GM19099 (cell line): ENCODE results near the gene TM4SF1.

Source experiments
- POLR2A ChIP-seq: IDR thresholded peaks from 3 replicates; pipeline ENCODE4 v1.6.1; 2011; ENCODE audit warnings: low read depth; ENCODE audit not compliant: insufficient read length; ENCODE audit errors: extremely low read depth

TM4SF1 gene

DNA sequence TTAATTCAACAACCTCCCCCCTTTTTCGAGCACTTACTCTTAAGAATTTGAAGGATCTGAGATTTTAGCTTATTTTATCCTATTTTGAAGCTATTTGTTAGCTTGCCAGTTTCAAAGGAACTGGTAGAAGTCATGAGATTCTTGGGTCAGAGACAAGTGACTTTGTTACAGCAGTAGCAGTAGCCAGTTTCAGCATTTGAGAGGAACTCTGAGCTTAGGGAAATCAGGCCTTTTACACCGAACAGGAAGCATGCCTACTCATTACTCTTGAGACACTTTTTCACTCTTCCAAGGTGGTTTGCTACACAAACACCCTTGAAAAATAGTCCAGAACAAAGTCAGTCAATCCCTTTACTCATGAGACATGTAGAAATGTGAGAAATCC, 24.5 kb upstream of the TM4SF1 start:
- TF ChIP-seq POLR2A, result no peak

DNA sequence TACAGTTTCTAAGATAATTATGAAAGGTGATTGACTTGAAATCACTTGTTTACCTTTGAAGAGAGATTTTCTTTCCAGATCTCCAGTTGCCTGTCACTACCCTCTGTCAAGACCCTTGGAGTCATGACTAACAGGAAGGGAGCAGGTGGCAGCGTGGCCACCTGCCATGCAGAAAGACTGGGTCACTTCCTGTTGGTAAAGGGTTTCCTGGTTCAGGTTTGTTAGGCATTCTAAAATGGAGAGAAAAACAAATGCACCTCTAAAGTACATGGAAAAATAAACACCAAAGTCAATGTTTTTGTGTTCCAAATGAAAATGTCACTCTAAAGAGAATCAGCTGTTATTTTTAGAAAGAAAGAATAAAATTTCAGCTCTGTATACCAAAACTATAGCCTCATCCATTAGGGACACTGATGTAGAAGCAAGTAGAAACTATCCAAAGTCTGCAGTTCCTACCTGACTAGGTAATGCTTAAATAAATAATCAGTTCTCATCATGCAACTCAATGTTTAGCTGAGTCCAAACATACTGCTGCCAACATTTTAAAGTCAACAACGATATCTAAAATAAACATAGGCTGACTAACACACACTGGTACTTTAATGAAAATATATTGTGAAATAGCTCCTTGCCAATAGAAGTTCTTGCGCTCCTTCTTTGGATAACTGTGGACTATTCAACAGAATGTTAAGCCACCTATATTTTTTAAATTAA, 23.9 kb upstream of the TM4SF1 start:
- no peak for TF ChIP-seq POLR2A

DNA sequence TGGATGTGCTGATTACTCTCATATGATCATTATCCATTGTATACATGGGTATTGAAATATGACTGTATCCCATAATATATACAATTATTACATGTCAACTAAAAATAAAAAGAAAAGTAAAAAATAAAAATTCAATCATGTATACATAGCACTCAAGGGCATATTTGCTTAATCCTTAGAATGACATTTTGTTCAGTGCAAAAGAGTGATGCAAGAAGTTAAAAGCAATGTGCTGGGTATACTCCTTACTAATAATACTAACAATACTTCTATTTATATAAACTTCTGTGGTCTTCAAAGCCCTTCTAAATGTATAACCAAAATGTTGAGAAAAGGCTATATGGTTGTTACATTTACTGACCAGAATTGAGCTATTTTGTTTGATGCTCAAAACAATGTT, 23.2 kb upstream of the TM4SF1 start:
- TF ChIP-seq POLR2A, result no peak

DNA sequence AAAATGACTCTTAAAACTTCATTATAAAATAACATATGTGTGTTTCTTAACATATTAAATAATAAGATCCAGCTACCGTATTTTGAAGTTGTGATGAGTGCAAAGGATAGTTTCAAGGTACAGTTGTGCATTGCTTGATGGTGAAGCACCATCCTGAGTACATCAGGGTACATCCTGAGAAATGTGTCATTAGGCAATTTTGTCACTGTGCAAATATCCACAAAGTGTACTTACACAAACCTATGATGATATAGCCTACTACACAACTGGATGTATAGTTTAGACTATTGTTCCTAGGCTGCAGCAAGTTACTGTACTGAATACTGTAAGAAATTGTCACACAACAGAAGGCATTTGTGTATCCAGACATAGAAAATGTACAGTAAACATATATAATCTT, 20.8 kb upstream of the TM4SF1 start:
- no peak for TF ChIP-seq POLR2A

DNA sequence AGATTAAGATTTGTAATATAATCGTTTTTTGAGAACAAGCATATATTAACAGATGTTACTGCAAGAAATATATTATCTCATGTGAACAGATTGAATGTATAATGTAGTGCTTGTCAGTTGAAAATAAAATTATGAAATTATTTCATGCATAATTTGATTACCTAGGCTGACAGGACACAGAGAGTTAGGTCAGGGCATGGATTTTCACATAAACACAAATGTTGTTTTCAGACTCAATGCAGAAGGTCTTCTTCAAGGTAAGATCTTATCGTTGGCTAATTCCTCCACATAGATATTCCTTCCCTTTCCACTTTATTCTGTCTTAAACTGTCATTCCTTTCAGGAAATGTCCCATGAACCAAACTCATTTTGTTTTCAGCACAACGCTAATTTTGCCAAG, 20.1 kb upstream of the TM4SF1 start:
- no peak for TF ChIP-seq POLR2A

DNA sequence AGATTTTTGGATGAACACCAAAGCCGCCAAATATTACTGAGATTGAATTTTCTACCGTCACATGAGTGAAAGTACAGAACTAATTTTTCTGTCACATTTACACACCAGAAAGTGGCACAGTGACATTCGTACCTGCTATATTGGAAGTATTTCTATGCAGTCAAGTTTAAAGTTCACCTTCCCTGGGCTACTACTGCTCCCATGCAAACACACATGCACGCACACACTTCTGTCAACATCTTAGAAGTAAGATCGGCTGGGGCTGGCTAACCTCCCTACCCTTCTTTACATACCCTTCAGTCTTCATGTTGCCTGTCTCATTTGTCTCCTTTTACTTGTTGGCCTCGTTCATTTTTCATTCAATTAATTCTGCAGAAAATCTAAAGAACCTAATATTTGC, 19.0 kb upstream of the TM4SF1 start:
- no peak for TF ChIP-seq POLR2A

DNA sequence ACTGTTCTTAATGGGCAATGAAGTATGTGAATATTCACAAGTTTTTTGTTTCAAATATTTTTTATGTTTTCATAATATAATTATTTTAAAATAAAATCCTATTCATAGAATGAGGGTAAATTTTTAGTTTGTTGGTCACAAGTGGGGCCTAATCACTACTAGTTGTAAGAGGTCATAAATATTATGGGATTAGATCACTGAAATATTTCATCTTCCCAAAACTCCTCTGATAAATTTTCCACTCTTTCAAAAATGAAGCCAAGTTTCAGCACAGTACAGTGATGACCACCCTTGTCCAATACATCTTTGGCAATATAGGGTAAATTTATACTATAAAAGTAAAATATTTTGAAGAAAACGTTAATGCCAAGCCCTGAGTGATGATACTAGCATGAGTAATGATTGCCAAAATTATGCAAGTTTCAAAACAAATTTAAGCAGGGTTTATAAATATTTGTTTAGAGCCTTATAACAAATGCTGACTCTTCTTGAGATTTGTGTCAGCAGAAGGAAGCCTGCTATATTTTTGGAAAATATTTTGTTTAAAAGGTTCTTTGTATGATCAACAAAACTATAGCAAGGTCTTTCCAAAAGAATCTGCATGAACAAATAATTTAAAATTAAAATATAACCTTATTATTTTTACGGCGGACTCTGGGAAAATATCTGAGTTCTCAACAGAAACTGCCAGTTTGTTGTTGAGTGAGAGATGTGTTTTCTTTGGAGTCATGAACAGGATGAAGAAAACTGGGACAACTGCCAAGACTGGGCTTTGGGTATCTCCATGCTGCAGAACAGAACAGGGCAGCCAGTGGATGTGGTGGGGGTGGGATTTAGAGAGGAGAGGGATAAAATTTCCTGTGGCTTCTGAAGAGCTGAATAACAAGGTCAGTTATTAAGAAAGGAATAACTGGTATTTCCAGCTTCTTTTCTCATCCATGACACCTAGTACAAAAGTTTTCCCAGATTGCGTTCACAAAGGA, 17.9 kb upstream of the TM4SF1 start:
- TF ChIP-seq POLR2A, result no peak

DNA sequence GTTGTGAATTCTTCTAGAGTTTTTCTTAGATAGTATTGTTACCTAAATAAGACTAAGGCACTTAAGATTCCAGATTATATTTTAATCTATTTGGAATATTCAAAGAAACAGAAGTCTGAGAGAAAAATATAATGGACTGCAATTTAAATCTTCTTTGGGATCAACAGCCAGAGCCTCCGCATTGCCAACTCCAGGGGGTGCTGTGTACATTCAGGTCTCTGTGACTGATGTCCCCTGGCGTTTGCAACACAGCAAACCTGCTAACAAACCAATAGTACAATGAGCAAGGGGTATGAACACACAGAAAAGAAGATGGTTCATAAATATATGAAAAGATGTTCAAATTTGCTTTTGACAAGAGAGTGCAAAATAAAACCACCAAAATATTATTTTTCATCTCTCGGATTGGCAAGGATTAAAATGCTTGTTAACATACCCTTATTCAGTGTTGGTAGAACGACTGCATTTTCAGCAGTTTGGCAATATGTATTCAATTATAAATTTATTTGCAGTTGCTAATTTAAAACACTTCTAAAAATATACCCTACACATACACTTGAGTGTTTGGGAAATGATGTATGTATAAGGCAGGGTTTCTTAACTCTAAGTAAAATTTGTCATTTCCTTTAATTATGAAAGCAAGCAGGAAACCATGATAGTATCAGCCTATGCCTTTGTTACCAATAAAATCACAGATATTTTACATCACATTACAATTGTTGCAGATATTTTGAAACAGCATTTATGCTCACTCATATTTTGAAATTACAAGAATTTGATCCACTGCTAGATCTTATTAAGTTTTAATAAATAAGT, 16.1 kb upstream of the TM4SF1 start:
- no peak for TF ChIP-seq POLR2A

DNA sequence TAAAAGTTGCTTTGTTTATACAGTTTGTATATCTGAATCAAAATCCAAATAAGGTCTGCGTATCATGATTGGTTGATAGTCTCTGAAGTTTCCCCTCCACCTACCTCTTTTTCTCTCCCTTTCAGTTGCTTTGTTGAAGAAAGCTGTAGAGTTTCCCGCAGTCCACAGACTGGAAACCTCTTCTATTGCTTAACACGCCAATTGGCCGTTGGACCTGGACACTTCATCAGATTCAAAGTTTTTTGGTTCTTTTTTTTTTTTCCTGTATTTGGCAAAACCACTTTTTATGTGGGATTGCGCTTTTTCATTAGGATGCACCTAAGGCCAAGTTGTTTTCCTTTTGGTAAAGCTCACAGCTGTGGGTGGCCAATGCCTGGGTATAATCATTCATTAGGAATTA, 14.5 kb upstream of the TM4SF1 start:
- TF ChIP-seq POLR2A, result no peak

DNA sequence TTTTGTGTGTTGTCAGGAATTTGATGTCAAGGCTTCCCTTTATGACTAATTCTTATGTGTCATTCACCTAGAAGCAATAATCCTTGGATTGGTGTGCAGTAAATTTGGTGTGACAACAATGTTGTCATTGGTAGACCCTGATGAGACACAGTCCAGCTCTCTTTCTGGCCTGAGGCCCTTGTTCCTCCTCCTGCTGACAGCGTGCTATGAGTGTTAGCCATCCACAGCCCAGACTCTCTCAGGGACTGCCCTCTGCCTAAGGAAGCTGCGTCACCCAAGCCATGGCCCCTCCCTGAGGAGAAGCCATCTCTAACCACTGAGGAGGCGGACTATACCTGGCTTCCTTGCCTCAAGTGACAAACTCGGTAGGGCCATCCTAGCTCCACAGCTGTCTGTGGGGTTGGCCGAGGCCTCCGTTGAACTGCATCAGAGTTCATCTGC, 13.3 kb upstream of the TM4SF1 start:
- no peak for TF ChIP-seq POLR2A

DNA sequence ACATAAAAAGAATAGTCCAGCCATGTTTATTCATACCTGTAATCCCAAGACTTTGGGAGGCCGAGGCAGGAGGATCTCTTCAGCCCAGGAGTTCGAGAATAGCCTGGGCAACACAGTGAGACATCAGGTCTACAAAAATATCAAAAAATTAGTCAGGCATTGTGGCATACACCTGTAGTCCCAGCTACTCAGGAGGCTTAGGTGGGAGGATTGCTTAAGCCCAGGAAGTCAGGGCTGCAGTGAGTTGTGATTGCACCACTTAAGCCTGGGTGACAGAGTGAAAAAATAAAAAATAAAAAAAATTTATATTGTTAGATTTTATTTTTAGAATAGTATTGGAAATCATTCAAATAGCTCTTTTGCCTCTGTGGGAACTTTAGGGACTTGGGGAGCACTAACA, 12.8 kb upstream of the TM4SF1 start:
- TF ChIP-seq POLR2A, result no peak

DNA sequence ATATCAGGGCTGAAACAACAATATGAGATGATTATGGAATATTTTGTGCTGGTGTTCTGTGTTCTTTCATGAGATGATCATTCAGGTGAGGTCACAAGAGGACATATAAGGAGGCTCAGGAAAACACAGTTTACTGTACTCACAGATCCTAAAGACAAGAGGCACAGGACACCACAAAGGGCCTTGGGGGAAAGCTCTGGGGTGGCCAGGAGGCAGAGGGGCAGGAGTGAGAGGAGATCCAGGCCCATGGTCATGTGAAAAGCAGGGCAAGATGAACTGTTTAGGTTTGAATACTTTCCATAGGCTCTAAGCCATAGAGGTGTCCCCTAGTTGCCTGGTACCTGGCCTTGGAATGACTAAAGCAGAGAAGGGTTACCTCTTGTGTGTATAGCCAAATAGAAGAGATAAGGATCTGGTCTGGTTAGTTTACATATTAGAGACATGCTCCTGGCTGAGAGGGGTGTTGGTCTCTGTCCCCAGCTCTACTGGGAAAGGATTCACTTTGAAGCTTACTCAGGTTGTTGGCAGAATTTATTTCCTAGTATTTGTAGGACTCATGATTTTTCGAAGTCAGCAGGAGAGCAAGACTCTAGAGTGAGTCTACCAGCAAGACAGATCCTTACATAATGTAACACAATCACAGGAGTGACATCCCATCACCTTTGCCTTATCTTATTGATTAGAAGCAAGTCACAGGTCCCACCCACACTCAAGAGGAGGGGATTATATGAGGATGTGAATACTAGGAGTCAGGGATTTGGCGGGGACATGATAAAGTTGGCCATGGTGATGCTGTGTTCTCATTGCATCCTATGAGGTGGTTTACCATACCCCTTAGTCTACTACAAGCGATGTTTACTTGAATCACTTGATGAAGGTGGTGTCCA, 11.3 kb upstream of the TM4SF1 start:
- no peak for TF ChIP-seq POLR2A

DNA sequence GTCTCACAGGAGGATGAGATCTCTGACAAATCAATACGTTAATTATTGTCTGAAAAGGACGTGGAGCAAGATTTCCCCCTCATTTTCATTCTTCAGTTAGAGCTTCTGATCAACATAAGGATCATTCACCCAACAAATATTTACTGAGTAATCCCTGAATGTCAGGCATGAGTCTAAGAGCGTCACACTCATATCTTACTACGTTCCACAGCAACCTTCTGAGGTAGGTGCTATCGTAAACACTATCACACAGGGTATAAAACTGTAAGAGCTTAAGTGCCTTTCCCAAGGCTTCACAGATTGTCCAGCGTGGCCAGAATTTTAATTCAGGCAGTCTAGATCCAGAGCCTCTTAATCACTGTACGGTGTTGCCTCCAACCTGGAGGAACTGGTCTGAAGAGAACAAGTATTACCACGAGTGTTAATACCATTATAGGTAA, 10.6 kb upstream of the TM4SF1 start:
- TF ChIP-seq POLR2A, result no peak

DNA sequence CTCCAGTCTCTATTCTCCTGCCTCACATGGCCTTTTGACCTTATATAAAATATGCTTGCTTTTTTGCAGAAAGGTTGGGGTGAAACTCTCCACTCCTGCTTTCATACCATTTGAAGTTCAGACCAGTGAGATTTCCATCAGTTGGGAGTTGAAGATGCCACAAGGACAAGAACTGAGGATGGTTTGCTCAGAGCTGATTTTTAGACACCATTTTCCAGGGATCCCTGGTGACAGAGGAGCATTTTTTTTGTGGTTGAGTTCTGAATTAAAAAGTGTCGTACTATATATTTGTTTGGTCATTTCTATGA, 8.8 kb upstream of the TM4SF1 start:
- no peak for TF ChIP-seq POLR2A
